Neural progenitor cell (in vitro differentiated cells): ENCODE data around the gene AK5. TPM values are rescaled to one million over a fixed set of nuclear protein-coding genes. Genes with fewer than 3 reads are reported as not detected.

Experiments used
- DNase-seq: peaks from one replicate; pipeline ENCODE4 v3.0.0-alpha.2; 2016; ENCODE audit warnings: low spot score
- H2AFZ ChIP-seq: fragments of 200-600 bp; sonication (generic); replicated peaks from 2 replicates; pipeline ENCODE4 v1.6.1; 2016; ENCODE audit warnings: antibody characterized with exemption
- H3F3A ChIP-seq: fragments of 200-600 bp; sonication (generic); 2 replicates; pipeline ENCODE4 v1.6.1; 2016; ENCODE audit warnings: antibody characterized with exemption, low read depth
- H3K27ac ChIP-seq: fragments of 200-600 bp; sonication (generic); 2 replicates; pipeline ENCODE4 v1.5.1; 2016; ENCODE audit warnings: mild to moderate bottlenecking
- H3K27me3 ChIP-seq: fragments of 200-600 bp; sonication (generic); 2 replicates; pipeline ENCODE4 v1.6.1; 2016; ENCODE audit warnings: mild to moderate bottlenecking, moderate library complexity
- H3K36me3 ChIP-seq: fragments of 200-600 bp; sonication (generic); 2 replicates; pipeline ENCODE4 v1.5.1; 2016
- H3K4me1 ChIP-seq: fragments of 200-600 bp; sonication (generic); 2 replicates; pipeline ENCODE4 v1.6.1; 2016; ENCODE audit warnings: mixed run types
- H3K4me2 ChIP-seq: fragments of 200-600 bp; sonication (generic); 2 replicates; pipeline ENCODE4 v1.6.1; 2016
- H3K4me3 ChIP-seq: fragments of 200-600 bp; sonication (generic); 2 replicates; pipeline ENCODE4 v1.5.1; 2016
- H3K79me2 ChIP-seq: fragments of 200-600 bp; sonication (generic); 2 replicates; pipeline ENCODE4 v1.6.1; 2016; ENCODE audit warnings: low read depth
- H3K9ac ChIP-seq: fragments of 200-600 bp; sonication (generic); 2 replicates; pipeline ENCODE4 v1.6.1; 2016
- H3K9me3 ChIP-seq: fragments of 200-600 bp; sonication (generic); 2 replicates; pipeline ENCODE4 v1.5.1; 2016; ENCODE audit warnings: low read depth
- H4K20me1 ChIP-seq: fragments of 200-600 bp; sonication (generic); 2 replicates; pipeline ENCODE4 v1.6.1; 2016; ENCODE audit warnings: low read depth
- H3K27ac Mint-ChIP-seq: 3 replicates; pipeline ENCODE4 v1.8.0; 2021; ENCODE audit warnings: mixed read lengths
- H3K27me3 Mint-ChIP-seq: 2 replicates; pipeline ENCODE4 v1.8.0; 2022; ENCODE audit warnings: low read depth, mild to moderate bottlenecking, inconsistent platforms, moderate library complexity, mixed read lengths; ENCODE audit not compliant: insufficient read depth
- H3K36me3 Mint-ChIP-seq: 3 replicates; pipeline ENCODE4 v1.8.0; 2021; ENCODE audit warnings: mixed read lengths
- H3K4me1 Mint-ChIP-seq: 3 replicates; pipeline ENCODE4 v1.8.0; 2021; ENCODE audit warnings: mixed read lengths
- H3K4me3 Mint-ChIP-seq: 3 replicates; pipeline ENCODE4 v1.8.0; 2021; ENCODE audit warnings: mild to moderate bottlenecking, moderate library complexity, mixed read lengths
- H3K9me3 Mint-ChIP-seq: 3 replicates; pipeline ENCODE4 v1.8.0; 2020; ENCODE audit warnings: mixed read lengths
- CTCF ChIP-seq: fragments of 200-600 bp; sonication (generic); IDR thresholded peaks from 2 replicates; pipeline ENCODE4 v1.5.1; 2017; ENCODE audit warnings: antibody characterized with exemption, mild to moderate bottlenecking
- EZH2 ChIP-seq: fragments of 200-600 bp; sonication (generic); IDR thresholded peaks from 2 replicates; pipeline ENCODE4 v1.6.1; 2017; ENCODE audit warnings: antibody characterized with exemption, mild to moderate bottlenecking, moderate library complexity
- EZH2phosphoT487 ChIP-seq: fragments of 200-600 bp; sonication (generic); IDR thresholded peaks from 2 replicates; pipeline ENCODE4 v1.6.1; 2017; ENCODE audit warnings: antibody characterized with exemption
- total RNA-seq: library from RNA; depleted of rRNA; stranded (reverse); fragments of >200 nt; gene quantifications from 2 replicates; pipeline ENCODE4 v1.2.3, GENCODE V29; 2015; ENCODE audit warnings: low replicate concordance

AK5 gene
- total RNA-seq, 1 donor from 2014 or later: 1.8 TPM

- H3K27ac Mint-ChIP-seq: no peak overlapping the region
- no peaks in the 10 kb centered on the region for H3K4me1 ChIP-seq
- H3K4me2 ChIP-seq: no peak overlapping the region
- H3K4me3 Mint-ChIP-seq: no peak overlapping the region
- no peak for TF ChIP-seq EZH2phosphoT487
- no peak for TF ChIP-seq CTCF
- TF ChIP-seq EZH2: no peak
- no peak overlapping the region for H2AFZ ChIP-seq
- no peak overlapping the region for H3K4me3 ChIP-seq
- H3K9me3 ChIP-seq: no peaks in the 10 kb centered on the region
- no peaks in the 10 kb centered on the region for H3F3A ChIP-seq
- H3K9me3 Mint-ChIP-seq: no peaks in the 10 kb centered on the region
- H3K9ac ChIP-seq: no peak overlapping the region
- no peaks in the 10 kb centered on the region for H3K36me3 ChIP-seq
- H3K36me3 Mint-ChIP-seq: no peaks in the 10 kb centered on the region
- peaks cover 9% of the 10 kb centered on the region for H3K4me1 Mint-ChIP-seq
- peaks cover 2% of the 10 kb centered on the region for H3K27me3 Mint-ChIP-seq
- H4K20me1 ChIP-seq: no peaks in the 10 kb centered on the region
- H3K27me3 ChIP-seq: no peaks in the 10 kb centered on the region
- H3K27ac ChIP-seq: no peak overlapping the region
- no peak for DNase-seq
- no peaks in the 10 kb centered on the region for H3K79me2 ChIP-seq
Observed at GRCh38 chr1:77487631-77488030, 205.8 kb downstream of the AK5 start.

GRCh38 chr1:77489910-77490309 is 208.1 kb downstream of the AK5 start:
- H3K36me3 ChIP-seq: no peaks in the 10 kb centered on the region
- H3K27ac ChIP-seq: no peak overlapping the region
- H2AFZ ChIP-seq: no peak overlapping the region
- H3K27me3 ChIP-seq: no peaks in the 10 kb centered on the region
- H3K27ac Mint-ChIP-seq: no peak overlapping the region
- H3K9me3 ChIP-seq: no peaks in the 10 kb centered on the region
- peaks cover 9% of the 10 kb centered on the region for H3K4me1 Mint-ChIP-seq
- H3K4me3 ChIP-seq: no peak overlapping the region
- H3K4me2 ChIP-seq: no peak overlapping the region
- no peaks in the 10 kb centered on the region for H3K9me3 Mint-ChIP-seq
- DNase-seq: no peak
- no peaks in the 10 kb centered on the region for H3F3A ChIP-seq
- no peak overlapping the region for H3K4me3 Mint-ChIP-seq
- peaks cover 2% of the 10 kb centered on the region for H3K27me3 Mint-ChIP-seq
- no peak for TF ChIP-seq EZH2phosphoT487
- no peak for TF ChIP-seq EZH2
- TF ChIP-seq CTCF: no peak
- no peaks in the 10 kb centered on the region for H3K36me3 Mint-ChIP-seq
- H3K4me1 ChIP-seq: no peaks in the 10 kb centered on the region
- H4K20me1 ChIP-seq: no peaks in the 10 kb centered on the region
- no peaks in the 10 kb centered on the region for H3K79me2 ChIP-seq
- H3K9ac ChIP-seq: no peak overlapping the region

GRCh38 chr1:77494026-77494425 is 212.2 kb downstream of the AK5 start:
- Mint-ChIP-seq H3K9me3 (peaks cover 2% of the 10 kb centered on the region), H3K36me3 (peaks cover 2% of the 10 kb centered on the region), H3K4me1 (peaks cover 9% of the 10 kb centered on the region), H3K27ac (no peak overlapping the region), H3K27me3 (peaks cover 5% of the 10 kb centered on the region), H3K4me3 (no peak overlapping the region)
- no peaks in the 10 kb centered on the region for H4K20me1 ChIP-seq
- no peaks in the 10 kb centered on the region for H3K79me2 ChIP-seq
- no peaks in the 10 kb centered on the region for H3K36me3 ChIP-seq
- H3K27ac ChIP-seq: no peak overlapping the region
- no peak overlapping the region for H3K4me2 ChIP-seq
- H3K4me1 ChIP-seq: no peaks in the 10 kb centered on the region
- TF ChIP-seq CTCF: no peak
- DNase-seq: no peak
- H3K4me3 ChIP-seq: no peak overlapping the region
- H3K9me3 ChIP-seq: no peaks in the 10 kb centered on the region
- H3K27me3 ChIP-seq: no peaks in the 10 kb centered on the region
- H3F3A ChIP-seq: no peaks in the 10 kb centered on the region
- H2AFZ ChIP-seq: no peak overlapping the region
- H3K9ac ChIP-seq: no peak overlapping the region

GRCh38 chr1:77498918-77499317 is 217.1 kb downstream of the AK5 start:
- H3K27me3 Mint-ChIP-seq: peaks cover 2% of the 10 kb centered on the region
- no peaks in the 10 kb centered on the region for H3K4me1 Mint-ChIP-seq
- H2AFZ ChIP-seq: no peak overlapping the region
- no peak overlapping the region for H3K9ac ChIP-seq
- TF ChIP-seq EZH2 (no peak), CTCF (no peak), EZH2phosphoT487 (no peak)
- H3K27ac ChIP-seq: no peak overlapping the region
- peaks cover 2% of the 10 kb centered on the region for H3K9me3 Mint-ChIP-seq
- no peak overlapping the region for H3K4me3 ChIP-seq
- H3K27ac Mint-ChIP-seq: no peak overlapping the region
- no peak for DNase-seq
- H3K4me3 Mint-ChIP-seq: no peak overlapping the region
- H3K36me3 ChIP-seq: no peaks in the 10 kb centered on the region
- H3K36me3 Mint-ChIP-seq: peaks cover 2% of the 10 kb centered on the region
- no peaks in the 10 kb centered on the region for H3K79me2 ChIP-seq
- H3F3A ChIP-seq: no peaks in the 10 kb centered on the region
- H3K9me3 ChIP-seq: no peaks in the 10 kb centered on the region
- H4K20me1 ChIP-seq: no peaks in the 10 kb centered on the region
- H3K4me1 ChIP-seq: no peaks in the 10 kb centered on the region
- H3K4me2 ChIP-seq: no peak overlapping the region
- no peaks in the 10 kb centered on the region for H3K27me3 ChIP-seq
